Endothelial cell of umbilical vein (primary cell): ENCODE data around the gene CTSK.

Experiments
- POLR2AphosphoS5 ChIP-seq: IDR thresholded peaks from 2 replicates; pipeline ENCODE4 v1.6.1; 2012; ENCODE audit warnings: low read depth, mild to moderate bottlenecking, control low read depth, low read length, moderate library complexity; ENCODE audit not compliant: insufficient read depth
- TF ChIP-seq, protein P1 (sequence below), 2 donors: IDR thresholded peaks; 1 replicate in 1 of 2; 2 replicates in 1 of 2; pipeline ENCODE4 v1.5.1; 2011; ENCODE audit warnings: low read length in 2 of 2, mild to moderate bottlenecking in 2 of 2, moderate library complexity in 2 of 2, control low read depth in 1 of 2, inconsistent platforms in 1 of 2, low read depth in 1 of 2; ENCODE audit not compliant: insufficient read depth in 1 of 2; ENCODE audit errors: extremely low read depth in 1 of 2
- TF ChIP-seq, protein P2 (sequence below): IDR thresholded peaks from 2 replicates; pipeline ENCODE4 v1.6.1; 2011; ENCODE audit not compliant: insufficient read depth, insufficient read length

DNA sequence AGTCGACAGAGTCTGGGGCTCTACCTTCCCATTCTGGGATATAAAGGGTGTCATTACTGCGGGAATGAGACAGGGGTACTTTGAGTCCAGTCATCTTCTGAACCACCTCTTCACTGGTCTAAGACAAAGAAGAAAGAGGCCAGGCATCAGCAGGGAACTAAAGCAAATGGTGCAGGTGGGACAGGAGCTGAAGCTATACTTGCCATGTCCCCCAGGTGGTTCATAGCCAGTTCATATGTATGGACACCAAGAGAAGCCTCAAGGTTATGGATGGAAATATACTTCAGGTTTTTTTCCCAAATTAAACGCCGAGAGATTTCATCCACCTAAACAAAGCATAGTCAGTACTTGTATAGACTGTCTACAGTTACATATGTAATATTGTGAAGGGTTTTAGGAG is 2.2 kb downstream of the CTSK start:
- TF ChIP-seq, protein P1, sequence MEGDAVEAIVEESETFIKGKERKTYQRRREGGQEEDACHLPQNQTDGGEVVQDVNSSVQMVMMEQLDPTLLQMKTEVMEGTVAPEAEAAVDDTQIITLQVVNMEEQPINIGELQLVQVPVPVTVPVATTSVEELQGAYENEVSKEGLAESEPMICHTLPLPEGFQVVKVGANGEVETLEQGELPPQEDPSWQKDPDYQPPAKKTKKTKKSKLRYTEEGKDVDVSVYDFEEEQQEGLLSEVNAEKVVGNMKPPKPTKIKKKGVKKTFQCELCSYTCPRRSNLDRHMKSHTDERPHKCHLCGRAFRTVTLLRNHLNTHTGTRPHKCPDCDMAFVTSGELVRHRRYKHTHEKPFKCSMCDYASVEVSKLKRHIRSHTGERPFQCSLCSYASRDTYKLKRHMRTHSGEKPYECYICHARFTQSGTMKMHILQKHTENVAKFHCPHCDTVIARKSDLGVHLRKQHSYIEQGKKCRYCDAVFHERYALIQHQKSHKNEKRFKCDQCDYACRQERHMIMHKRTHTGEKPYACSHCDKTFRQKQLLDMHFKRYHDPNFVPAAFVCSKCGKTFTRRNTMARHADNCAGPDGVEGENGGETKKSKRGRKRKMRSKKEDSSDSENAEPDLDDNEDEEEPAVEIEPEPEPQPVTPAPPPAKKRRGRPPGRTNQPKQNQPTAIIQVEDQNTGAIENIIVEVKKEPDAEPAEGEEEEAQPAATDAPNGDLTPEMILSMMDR (IDR thresholded peaks at IDR 0.05; ENCODE audit: extremely low read depth in 1 of 2, insufficient read depth in 1 of 2, low read depth in 1 of 2, low read length in 2 of 2): no peak
- TF ChIP-seq, protein P2, sequence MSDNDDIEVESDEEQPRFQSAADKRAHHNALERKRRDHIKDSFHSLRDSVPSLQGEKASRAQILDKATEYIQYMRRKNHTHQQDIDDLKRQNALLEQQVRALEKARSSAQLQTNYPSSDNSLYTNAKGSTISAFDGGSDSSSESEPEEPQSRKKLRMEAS: no peak
- TF ChIP-seq POLR2AphosphoS5: no peak
